Embryonic facial prominence (tissue), 1 donor: ENCODE data around the gene PDE1C.
"Not testable (repeated sequence)": the region's sequence is repeated elsewhere in the genome, so short reads cannot be mapped to it uniquely, and the experiment has no call there.

Experiments
- DNase-seq: peaks from one replicate; pipeline ENCODE4 v3.0.0-alpha.2; 2016; ENCODE audit errors: extremely low spot score

PDE1C gene

GRCh38 chr7:32043688-32044087, 26.5 kb downstream of the PDE1C start:
- no peak for DNase-seq

- DNase-seq, result no peak
Observed at GRCh38 chr7:32042900-32043299, 27.3 kb downstream of the PDE1C start.

GRCh38 chr7:32039000-32039756, 31.0 kb downstream of the PDE1C start:
- DNase-seq, result no peak

- DNase-seq, result no peak
Observed at GRCh38 chr7:32037650-32038198, 32.5 kb downstream of the PDE1C start.

- DNase-seq, result no peak
Observed at GRCh38 chr7:32036557-32036956, 33.6 kb downstream of the PDE1C start.

GRCh38 chr7:32034052-32034451, 36.2 kb downstream of the PDE1C start:
- no peak for DNase-seq

GRCh38 chr7:32033006-32033405, 37.2 kb downstream of the PDE1C start:
- no peak for DNase-seq

- DNase-seq, result no peak
Observed at GRCh38 chr7:32032211-32032610, 38.0 kb downstream of the PDE1C start.

- DNase-seq, result no peak
Observed at GRCh38 chr7:32030904-32031692, 39.1 kb downstream of the PDE1C start.

- DNase-seq, result no peak
Observed at GRCh38 chr7:32026083-32026425, 44.2 kb downstream of the PDE1C start.

GRCh38 chr7:32025381-32026082, 44.7 kb downstream of the PDE1C start:
- DNase-seq, result no peak

- DNase-seq, result no peak
Observed at GRCh38 chr7:32023376-32023775, 46.8 kb downstream of the PDE1C start.

GRCh38 chr7:32022966-32023365, 47.2 kb downstream of the PDE1C start:
- DNase-seq, result no peak

GRCh38 chr7:32020551-32021159, 49.6 kb downstream of the PDE1C start:
- no peak for DNase-seq

GRCh38 chr7:32018845-32019578, 51.2 kb downstream of the PDE1C start:
- no peak for DNase-seq

- DNase-seq, result no peak
Observed at GRCh38 chr7:32015133-32015532, 55.1 kb downstream of the PDE1C start.

- DNase-seq, result not testable (repeated sequence)
Observed at GRCh38 chr7:32013471-32013870, 56.7 kb downstream of the PDE1C start.

GRCh38 chr7:32005577-32005976, 64.6 kb downstream of the PDE1C start:
- no peak for DNase-seq

GRCh38 chr7:32001948-32002347, 68.3 kb downstream of the PDE1C start:
- DNase-seq, result no peak

- DNase-seq, result no peak
Observed at GRCh38 chr7:31997423-31997822, 72.8 kb downstream of the PDE1C start.

GRCh38 chr7:31995134-31995533, 75.1 kb downstream of the PDE1C start:
- no peak for DNase-seq
